ENCODE data around the gene HSBP1L1.
"Not testable (repeated sequence)": the region's sequence is repeated elsewhere in the genome, so short reads cannot be mapped to it uniquely, and the experiment has no call there.

The HSBP1L1 gene

GRCh38 chr18:79988071-79988450, 23.6 kb downstream of the HSBP1L1 start:
- TF ChIP-seq, protein P1, sequence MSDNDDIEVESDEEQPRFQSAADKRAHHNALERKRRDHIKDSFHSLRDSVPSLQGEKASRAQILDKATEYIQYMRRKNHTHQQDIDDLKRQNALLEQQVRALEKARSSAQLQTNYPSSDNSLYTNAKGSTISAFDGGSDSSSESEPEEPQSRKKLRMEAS (IDR thresholded peaks at IDR 0.05; ENCODE audit: low read depth, low read length), result peak; percentile 72; the same call in 1 of the 2 replicates
- no peak for TF ChIP-seq POLR2A (IDR thresholded peaks at IDR 0.05; ENCODE audit: extremely low read depth, insufficient read length)
- peak; percentile 51 for TF ChIP-seq MYC (IDR thresholded peaks at IDR 0.05; ENCODE audit: low read depth, low read length)
- TF ChIP-seq, protein P2, sequence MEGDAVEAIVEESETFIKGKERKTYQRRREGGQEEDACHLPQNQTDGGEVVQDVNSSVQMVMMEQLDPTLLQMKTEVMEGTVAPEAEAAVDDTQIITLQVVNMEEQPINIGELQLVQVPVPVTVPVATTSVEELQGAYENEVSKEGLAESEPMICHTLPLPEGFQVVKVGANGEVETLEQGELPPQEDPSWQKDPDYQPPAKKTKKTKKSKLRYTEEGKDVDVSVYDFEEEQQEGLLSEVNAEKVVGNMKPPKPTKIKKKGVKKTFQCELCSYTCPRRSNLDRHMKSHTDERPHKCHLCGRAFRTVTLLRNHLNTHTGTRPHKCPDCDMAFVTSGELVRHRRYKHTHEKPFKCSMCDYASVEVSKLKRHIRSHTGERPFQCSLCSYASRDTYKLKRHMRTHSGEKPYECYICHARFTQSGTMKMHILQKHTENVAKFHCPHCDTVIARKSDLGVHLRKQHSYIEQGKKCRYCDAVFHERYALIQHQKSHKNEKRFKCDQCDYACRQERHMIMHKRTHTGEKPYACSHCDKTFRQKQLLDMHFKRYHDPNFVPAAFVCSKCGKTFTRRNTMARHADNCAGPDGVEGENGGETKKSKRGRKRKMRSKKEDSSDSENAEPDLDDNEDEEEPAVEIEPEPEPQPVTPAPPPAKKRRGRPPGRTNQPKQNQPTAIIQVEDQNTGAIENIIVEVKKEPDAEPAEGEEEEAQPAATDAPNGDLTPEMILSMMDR (IDR thresholded peaks at IDR 0.05; ENCODE audit: low read depth, low read length), result peak; percentile 25
- peak; percentile 83 for DNase-seq (ENCODE audit: low read depth)
- peak overlapping the region; percentile 74 for H3K4me3 ChIP-seq (ENCODE audit: low read depth, low read length)

DNA sequence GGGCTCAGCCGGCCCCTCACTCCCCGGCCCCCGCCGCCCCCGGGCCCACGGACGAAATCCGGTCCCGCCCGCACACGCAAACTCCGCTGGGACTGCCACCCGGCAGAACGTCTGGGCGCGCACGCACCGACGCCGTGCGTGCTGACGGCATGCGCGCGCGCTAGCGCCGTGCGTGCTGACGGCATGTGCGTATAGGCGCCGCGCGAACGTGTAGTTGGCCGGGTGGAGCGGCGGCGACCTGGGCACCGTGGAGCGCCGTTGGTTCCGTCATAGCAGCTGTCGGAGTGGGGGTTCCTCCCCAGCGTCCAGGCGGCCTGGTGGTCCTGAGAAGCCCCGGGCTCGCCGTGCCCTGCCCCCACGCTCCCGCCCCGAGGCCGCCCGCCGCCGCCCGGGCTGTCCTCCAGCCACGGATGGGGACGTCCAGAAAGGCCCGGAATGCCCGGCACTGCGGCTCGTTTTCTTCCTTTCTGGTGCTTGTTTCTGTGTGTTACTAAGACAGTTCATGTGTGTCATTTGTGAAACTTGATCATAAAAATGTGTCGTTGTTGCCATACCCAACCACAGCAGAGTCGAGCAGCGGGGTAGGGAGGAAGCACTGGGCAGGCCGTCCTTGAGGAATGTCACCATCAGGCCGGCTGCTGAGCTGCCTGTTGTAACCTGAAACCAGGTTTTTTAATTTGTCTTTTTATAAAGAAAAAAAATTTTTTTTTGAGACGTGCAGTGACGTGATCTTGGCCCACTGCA, 24.2 kb downstream of the HSBP1L1 start, which contains the start of gene TXNL4A:
TSS of gene TXNL4A (minus strand) at position 113 of the 744 bp plus-strand sequence. CDS start 171 bp downstream, outside the sequence.
- peak; percentile 93 for DNase-seq (ENCODE audit: low read depth)
- TF ChIP-seq POLR2A (IDR thresholded peaks at IDR 0.05; ENCODE audit: extremely low read depth, insufficient read length) (peak; percentile 79), MYC (IDR thresholded peaks at IDR 0.05; ENCODE audit: low read depth, low read length) (peak; percentile 37; the same call in 1 of the 2 replicates)
- TF ChIP-seq, protein P2 (IDR thresholded peaks at IDR 0.05; ENCODE audit: low read depth, low read length), result no peak
- TF ChIP-seq, protein P1 (IDR thresholded peaks at IDR 0.05; ENCODE audit: low read depth, low read length), result peak; percentile 77
- peak within 1 kb of the TSS; percentile 74 for H3K4me3 ChIP-seq (ENCODE audit: low read depth, low read length)

DNA sequence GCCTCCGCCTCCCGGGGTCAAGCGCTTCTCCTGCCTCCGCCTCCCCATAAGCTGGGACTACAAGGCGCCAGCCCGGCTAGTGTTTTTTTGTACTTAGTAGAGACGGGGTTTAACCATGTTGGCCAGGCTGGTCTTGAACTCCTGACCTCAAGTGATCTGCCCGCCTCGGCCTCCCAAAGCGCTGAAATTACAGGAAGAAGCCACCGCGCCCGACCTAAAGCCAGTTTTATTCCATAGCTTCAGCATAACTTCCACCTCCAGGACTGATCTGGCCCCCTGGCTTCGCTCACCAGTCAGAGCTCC, 24.7 kb downstream of the HSBP1L1 start:
- peak; percentile 29 for DNase-seq (ENCODE audit: low read depth)
- peak overlapping the region; percentile 74 for H3K4me3 ChIP-seq (ENCODE audit: low read depth, low read length)
- TF ChIP-seq POLR2A (IDR thresholded peaks at IDR 0.05; ENCODE audit: extremely low read depth, insufficient read length), result no peak
- TF ChIP-seq, protein P1 (IDR thresholded peaks at IDR 0.05; ENCODE audit: low read depth, low read length), result no peak
- TF ChIP-seq, protein P2 (IDR thresholded peaks at IDR 0.05; ENCODE audit: low read depth, low read length), result no peak
- TF ChIP-seq MYC (IDR thresholded peaks at IDR 0.05; ENCODE audit: low read depth, low read length), result no peak

DNA sequence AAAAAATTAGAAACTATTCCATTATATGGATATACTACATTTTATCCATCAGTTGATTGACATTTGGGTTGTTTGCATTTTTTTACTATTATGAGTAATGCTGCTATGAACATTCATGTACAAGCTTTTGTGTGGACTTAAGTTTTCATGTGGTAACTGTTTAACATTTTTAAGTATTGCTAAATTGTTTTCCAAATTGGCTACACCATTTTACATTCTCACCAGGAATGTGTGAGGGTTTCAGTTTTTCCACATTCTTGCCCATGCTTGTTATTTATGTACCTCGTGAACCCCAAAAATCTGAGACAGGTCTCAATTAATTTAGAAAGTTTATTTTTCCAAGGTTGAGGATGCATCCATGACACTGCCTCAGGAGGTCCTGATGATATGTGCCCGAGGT, 27.1 kb downstream of the HSBP1L1 start:
- TF ChIP-seq POLR2A (IDR thresholded peaks at IDR 0.05; ENCODE audit: extremely low read depth, insufficient read length) (no peak), MYC (IDR thresholded peaks at IDR 0.05; ENCODE audit: low read depth, low read length) (no peak)
- TF ChIP-seq, protein P2 (IDR thresholded peaks at IDR 0.05; ENCODE audit: low read depth, low read length), result no peak
- TF ChIP-seq, protein P1 (IDR thresholded peaks at IDR 0.05; ENCODE audit: low read depth, low read length), result no peak
- no peak for DNase-seq (ENCODE audit: low read depth)
- no peak overlapping the region for H3K4me3 ChIP-seq (ENCODE audit: low read depth, low read length)

DNA sequence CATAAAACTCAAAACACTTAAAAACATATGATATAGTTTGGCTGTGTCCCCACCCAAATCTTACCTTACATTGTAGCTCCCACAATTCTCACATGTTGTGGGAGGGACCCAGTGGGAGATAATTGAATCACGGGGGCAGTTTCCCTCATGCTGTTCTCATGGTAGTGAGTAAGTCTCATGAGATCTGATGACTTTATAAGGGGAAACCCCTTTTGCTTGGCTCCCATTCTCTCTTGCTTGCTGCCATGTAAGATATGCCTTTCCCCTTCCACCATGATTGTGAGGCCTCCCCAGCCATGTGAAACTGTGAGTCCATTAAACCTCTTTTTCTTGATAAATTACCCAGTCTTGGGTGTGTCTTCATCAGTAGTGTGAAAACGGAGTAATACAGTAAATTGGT, 35.3 kb downstream of the HSBP1L1 start:
- H3K4me3 ChIP-seq (ENCODE audit: low read depth, low read length); DNase-seq (ENCODE audit: low read depth): not testable (repeated sequence)

- TF ChIP-seq, protein P1 (IDR thresholded peaks at IDR 0.05; ENCODE audit: low read depth, low read length), result no peak
- TF ChIP-seq, protein P2 (IDR thresholded peaks at IDR 0.05; ENCODE audit: low read depth, low read length), result no peak
- TF ChIP-seq MYC (IDR thresholded peaks at IDR 0.05; ENCODE audit: low read depth, low read length), result no peak
- TF ChIP-seq POLR2A (IDR thresholded peaks at IDR 0.05; ENCODE audit: extremely low read depth, insufficient read length), result no peak
- H3K4me3 ChIP-seq (ENCODE audit: low read depth, low read length), result no peak overlapping the region
These were observed 36.4 kb downstream of the HSBP1L1 start for GRCh38 chr18:80000877-80001276.

More at GRCh38 chr18:80000877-80001276, 36.4 kb downstream of the HSBP1L1 start:
- DNase-seq (ENCODE audit: low read depth), result no peak

Measured in NB4 (cell line).